Measurements from ENCODE around the gene STK4. TPM values are rescaled to one million over a fixed set of nuclear protein-coding genes. Genes with fewer than 3 reads are reported as not detected.

Gene STK4
- total RNA-seq, 1 experiment from 2014 or later = 74.7 TPM

DNA sequence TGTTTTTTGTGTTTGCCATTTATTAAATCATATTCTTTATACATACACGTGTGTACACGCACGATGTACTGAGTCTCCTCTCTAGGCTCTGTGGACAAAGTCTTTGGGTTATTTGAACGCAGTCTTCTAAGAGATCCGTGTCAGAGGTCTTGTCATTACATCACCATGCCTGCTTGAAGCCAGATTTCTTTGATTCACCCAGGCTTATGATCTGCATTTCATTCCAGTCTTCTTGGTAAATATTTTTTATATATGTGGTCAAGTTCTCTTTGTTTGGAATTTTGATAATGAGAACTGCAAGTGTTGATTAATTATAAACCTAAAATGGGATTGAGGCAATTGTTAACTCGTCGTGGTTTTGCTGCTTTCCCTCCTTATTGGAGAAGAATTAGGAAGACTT, 100.1 kb downstream of the STK4 start:
- intact Hi-C loops (cut with micrococcal nuclease; ENCODE audit: unreplicated experiment) = no loop called here

DNA sequence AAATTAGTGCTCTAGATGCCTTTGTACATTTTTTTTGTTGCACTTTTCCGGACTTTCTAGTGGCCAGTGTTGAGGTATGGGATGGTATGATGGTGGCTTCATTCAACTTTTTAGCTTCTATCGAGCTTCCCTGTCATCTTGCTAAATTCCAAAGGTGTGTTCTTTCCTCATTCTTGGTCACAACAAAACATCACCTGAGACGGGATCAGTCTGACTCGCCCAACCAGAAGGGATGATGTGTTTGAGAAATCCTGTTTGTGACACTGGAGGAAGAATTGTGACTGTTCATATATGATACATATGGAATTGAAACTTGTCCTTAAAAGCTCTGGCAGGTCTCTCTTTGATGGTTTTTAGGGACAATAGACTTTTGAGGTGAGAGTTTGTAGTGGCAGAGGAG, 100.8 kb downstream of the STK4 start:
- no TSS peak for BruUV-seq (replicated peaks)
- H3K36me3 Mint-ChIP-seq (ENCODE audit: insufficient read depth, unreplicated experiment) = peaks cover 27% of the 10 kb centered on the region
- intact Hi-C loops (cut with micrococcal nuclease; ENCODE audit: unreplicated experiment) = no loop called here
- H3K4me1 Mint-ChIP-seq (ENCODE audit: low read depth, unreplicated experiment) = peaks cover 39% of the 10 kb centered on the region
- POLR2A ChIA-PET = no interaction called here
- Histone ChIP-seq H3K4me1 (peaks cover 32% of the 10 kb centered on the region), H3K9me3 (peaks cover 6% of the 10 kb centered on the region; the same call in 1 of the 2 replicates), H3K4me3 (ENCODE audit: low read depth, low read length) (no peak overlapping the region), H3K36me3 (ENCODE audit: control insufficient read depth, insufficient read depth, low read length) (no peaks in the 10 kb centered on the region), H3K27me3 (replicated peaks; ENCODE audit: control insufficient read depth, insufficient read depth, low read length) (no peaks in the 10 kb centered on the region)
- no peaks in the 10 kb centered on the region for H3K27me3 Mint-ChIP-seq (ENCODE audit: insufficient read depth, unreplicated experiment)
- no peak overlapping the region for H3K4me3 Mint-ChIP-seq (ENCODE audit: unreplicated experiment)
- H3K9me3 Mint-ChIP-seq (ENCODE audit: unreplicated experiment) = peaks cover 13% of the 10 kb centered on the region
- CTCF ChIA-PET = interaction anchor here (0.5 to 1.0 kb wide), 4 partner anchors 11 to 29 kb away, joined by 3 to 4 read pairs (median 3); no protein-coding TSS in a partner anchor
- H3K27ac Mint-ChIP-seq (ENCODE audit: unreplicated experiment) = no peak overlapping the region
- no peak for DNase-seq
- TF ChIP-seq, protein P1, sequence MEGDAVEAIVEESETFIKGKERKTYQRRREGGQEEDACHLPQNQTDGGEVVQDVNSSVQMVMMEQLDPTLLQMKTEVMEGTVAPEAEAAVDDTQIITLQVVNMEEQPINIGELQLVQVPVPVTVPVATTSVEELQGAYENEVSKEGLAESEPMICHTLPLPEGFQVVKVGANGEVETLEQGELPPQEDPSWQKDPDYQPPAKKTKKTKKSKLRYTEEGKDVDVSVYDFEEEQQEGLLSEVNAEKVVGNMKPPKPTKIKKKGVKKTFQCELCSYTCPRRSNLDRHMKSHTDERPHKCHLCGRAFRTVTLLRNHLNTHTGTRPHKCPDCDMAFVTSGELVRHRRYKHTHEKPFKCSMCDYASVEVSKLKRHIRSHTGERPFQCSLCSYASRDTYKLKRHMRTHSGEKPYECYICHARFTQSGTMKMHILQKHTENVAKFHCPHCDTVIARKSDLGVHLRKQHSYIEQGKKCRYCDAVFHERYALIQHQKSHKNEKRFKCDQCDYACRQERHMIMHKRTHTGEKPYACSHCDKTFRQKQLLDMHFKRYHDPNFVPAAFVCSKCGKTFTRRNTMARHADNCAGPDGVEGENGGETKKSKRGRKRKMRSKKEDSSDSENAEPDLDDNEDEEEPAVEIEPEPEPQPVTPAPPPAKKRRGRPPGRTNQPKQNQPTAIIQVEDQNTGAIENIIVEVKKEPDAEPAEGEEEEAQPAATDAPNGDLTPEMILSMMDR (IDR thresholded peaks at IDR 0.05; ENCODE audit: insufficient read depth in 1 of 2, low read depth in 1 of 2, low read length in 1 of 2, severe bottlenecking in 1 of 2, unreplicated experiment in 1 of 2) = no peak

More for the DNA sequence above, 100.1 kb downstream of the STK4 start:
- Mint-ChIP-seq H3K36me3 (ENCODE audit: insufficient read depth, unreplicated experiment) (peaks cover 27% of the 10 kb centered on the region), H3K9me3 (ENCODE audit: unreplicated experiment) (peaks cover 13% of the 10 kb centered on the region), H3K27ac (ENCODE audit: unreplicated experiment) (no peak overlapping the region), H3K4me3 (ENCODE audit: unreplicated experiment) (no peak overlapping the region), H3K4me1 (ENCODE audit: low read depth, unreplicated experiment) (peaks cover 42% of the 10 kb centered on the region), H3K27me3 (ENCODE audit: insufficient read depth, unreplicated experiment) (no peaks in the 10 kb centered on the region)
- DNase-seq = no peak
- no TSS peak for BruUV-seq (replicated peaks)
- no peaks in the 10 kb centered on the region for H3K27me3 ChIP-seq (replicated peaks; ENCODE audit: control insufficient read depth, insufficient read depth, low read length)
- CTCF ChIA-PET = interaction anchor here (0.5 to 0.6 kb wide), 2 partner anchors 11 to 23 kb away, joined by 3 read pairs; no protein-coding TSS in a partner anchor
- H3K9me3 ChIP-seq = peaks cover 6% of the 10 kb centered on the region; the same call in 1 of the 2 replicates
- peaks cover 29% of the 10 kb centered on the region for H3K4me1 ChIP-seq
- H3K36me3 ChIP-seq (ENCODE audit: control insufficient read depth, insufficient read depth, low read length) = no peaks in the 10 kb centered on the region
- H3K4me3 ChIP-seq (ENCODE audit: low read depth, low read length) = no peak overlapping the region
- TF ChIP-seq, protein P1 (IDR thresholded peaks at IDR 0.05; ENCODE audit: insufficient read depth in 1 of 2, low read depth in 1 of 2, low read length in 1 of 2, severe bottlenecking in 1 of 2, unreplicated experiment in 1 of 2) = no peak
- POLR2A ChIA-PET = no interaction called here

DNA sequence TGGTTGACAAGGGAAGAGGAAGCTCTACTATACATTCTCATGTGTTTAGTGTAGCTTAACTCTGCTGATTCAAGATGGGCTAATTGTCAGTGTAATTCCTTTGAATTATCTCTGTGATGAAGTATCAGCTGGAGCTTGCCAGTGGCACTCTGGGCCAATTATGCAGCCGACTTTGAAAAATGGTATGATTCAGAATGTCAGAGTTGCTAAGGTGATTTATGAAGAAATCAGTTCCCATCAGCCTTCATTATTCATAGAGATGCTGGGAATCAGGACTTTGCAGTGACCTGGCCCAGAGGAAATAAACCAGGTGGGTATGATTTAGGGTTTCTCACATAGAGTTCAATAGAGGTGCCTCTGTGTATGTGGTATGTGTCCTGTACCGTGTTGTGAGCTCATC, 101.2 kb downstream of the STK4 start:
- H3K9me3 Mint-ChIP-seq (ENCODE audit: unreplicated experiment) = peaks cover 13% of the 10 kb centered on the region
- TF ChIP-seq, protein P1 (IDR thresholded peaks at IDR 0.05; ENCODE audit: insufficient read depth in 1 of 2, low read depth in 1 of 2, low read length in 1 of 2, severe bottlenecking in 1 of 2, unreplicated experiment in 1 of 2) = no peak
- BruUV-seq (replicated peaks) = no TSS peak
- POLR2A ChIA-PET = no interaction called here
- no peak overlapping the region for H3K4me3 Mint-ChIP-seq (ENCODE audit: unreplicated experiment)
- H3K4me1 Mint-ChIP-seq (ENCODE audit: low read depth, unreplicated experiment) = peaks cover 39% of the 10 kb centered on the region
- CTCF ChIA-PET = interaction anchor here (0.8 to 1.0 kb wide), 2 partner anchors 24 to 28 kb away, joined by 3 to 4 read pairs; no protein-coding TSS in a partner anchor
- Histone ChIP-seq H3K4me1 (peaks cover 30% of the 10 kb centered on the region), H3K9me3 (peaks cover 6% of the 10 kb centered on the region; the same call in 1 of the 2 replicates), H3K4me3 (ENCODE audit: low read depth, low read length) (no peak overlapping the region), H3K27me3 (replicated peaks; ENCODE audit: control insufficient read depth, insufficient read depth, low read length) (no peaks in the 10 kb centered on the region), H3K36me3 (ENCODE audit: control insufficient read depth, insufficient read depth, low read length) (no peaks in the 10 kb centered on the region)
- no peaks in the 10 kb centered on the region for H3K27me3 Mint-ChIP-seq (ENCODE audit: insufficient read depth, unreplicated experiment)
- H3K36me3 Mint-ChIP-seq (ENCODE audit: insufficient read depth, unreplicated experiment) = peaks cover 27% of the 10 kb centered on the region
- DNase-seq = no peak
- intact Hi-C loops (cut with micrococcal nuclease; ENCODE audit: unreplicated experiment) = no loop called here
- no peak overlapping the region for H3K27ac Mint-ChIP-seq (ENCODE audit: unreplicated experiment)
